Endodermal cell (in vitro differentiated cells): ENCODE data around the gene CREG1. TPM values are rescaled to one million over a fixed set of nuclear protein-coding genes. Genes with fewer than 3 reads are reported as not detected.

Experiments
- DNase-seq: peaks from one replicate; pipeline ENCODE4 v3.0.0-alpha.2; 2017
- H3K27ac ChIP-seq: 2 replicates; pipeline ENCODE4 v1.5.1; 2013; ENCODE audit warnings: mild to moderate bottlenecking, low read depth, low read length, moderate library complexity
- H3K27me3 ChIP-seq: 2 replicates; pipeline ENCODE4 v1.6.1; 2013; ENCODE audit warnings: mild to moderate bottlenecking, low read length, moderate library complexity; ENCODE audit not compliant: insufficient read depth, control insufficient read depth, poor library complexity, severe bottlenecking
- H3K36me3 ChIP-seq: 2 replicates; pipeline ENCODE4 v1.7.0; 2013; ENCODE audit warnings: mild to moderate bottlenecking, low read length, moderate library complexity; ENCODE audit not compliant: control insufficient read depth, insufficient read depth
- H3K4me1 ChIP-seq: one replicate; pipeline ENCODE4 v1.7.0; 2013; ENCODE audit warnings: low read length; ENCODE audit not compliant: control insufficient read depth, insufficient read depth
- H3K4me3 ChIP-seq: 2 replicates; pipeline ENCODE4 v1.5.1; 2013; ENCODE audit warnings: mild to moderate bottlenecking, low read length, moderate library complexity
- H3K9ac ChIP-seq: 2 replicates; pipeline ENCODE4 v1.6.1; 2013; ENCODE audit warnings: mild to moderate bottlenecking, low read length, moderate library complexity; ENCODE audit not compliant: poor library complexity, severe bottlenecking; ENCODE audit errors: extremely low read depth
- H3K9me3 ChIP-seq: 2 replicates; pipeline ENCODE4 v1.6.1; 2013; ENCODE audit warnings: mild to moderate bottlenecking, low read length, moderate library complexity; ENCODE audit not compliant: control insufficient read depth
- H3K27ac Mint-ChIP-seq: 2 replicates; pipeline ENCODE4 v1.8.0; 2020; ENCODE audit warnings: mixed read lengths
- H3K27me3 Mint-ChIP-seq: 2 replicates; pipeline ENCODE4 v1.8.0; 2021; ENCODE audit warnings: mild to moderate bottlenecking, mixed read lengths; ENCODE audit not compliant: insufficient read depth
- H3K36me3 Mint-ChIP-seq: 2 replicates; pipeline ENCODE4 v1.8.0; 2020; ENCODE audit warnings: low read depth, mixed read lengths
- H3K4me1 Mint-ChIP-seq: 2 replicates; pipeline ENCODE4 v1.8.0; 2020; ENCODE audit warnings: mixed read lengths
- H3K4me3 Mint-ChIP-seq: 2 replicates; pipeline ENCODE4 v1.8.0; 2020; ENCODE audit warnings: mild to moderate bottlenecking, moderate library complexity, mixed read lengths
- H3K9me3 Mint-ChIP-seq: 2 replicates; pipeline ENCODE4 v1.8.0; 2020; ENCODE audit warnings: mild to moderate bottlenecking, mixed read lengths
- CTCF ChIP-seq: fragments of 200-600 bp; sonication (generic); conservative IDR thresholded peaks from 2 replicates; pipeline ENCODE4 v1.5.0; 2021; ENCODE audit warnings: antibody characterized with exemption, mild to moderate bottlenecking
- WGBS, 2 experiments: methylation state at CpG; one replicate each; pipeline versions ENCODE4 v1.1.5 to v1.1.7; 2013; ENCODE audit warnings: missing lambda C conversion rate in 2 of 2, mixed read lengths in 1 of 2; ENCODE audit not compliant: insufficient coverage in 1 of 2, insufficient read length in 1 of 2; 5-methylcytosine and 5-hydroxymethylcytosine counted together
- total RNA-seq, 2 donors: library from RNA; stranded (reverse); fragmentation: NEBNext Ultra II Directional in 1 of 2; extraction: Animal tissue kit (Norgen Biotek cat#: 25700) in 1 of 2; gene quantifications; 2 replicates in 1 of 2; 3 replicates in 1 of 2; pipeline ENCODE4 v1.2.1, GENCODE V29; 2021

Gene CREG1
- total RNA-seq, 2 donors from 2014 or later: 19.0 to 19.7 TPM

GRCh38 chr1:167601442-167602383 lies 48.2 kb upstream of the CREG1 start:
- Histone ChIP-seq H3K4me1 (peaks cover 2% of the 10 kb centered on the region), H3K27me3 (no peaks in the 10 kb centered on the region), H3K9me3 (peaks cover 1% of the 10 kb centered on the region), H3K27ac (no peak overlapping the region), H3K9ac (no peak overlapping the region), H3K36me3 (no peaks in the 10 kb centered on the region), H3K4me3 (no peak overlapping the region)
- H3K36me3 Mint-ChIP-seq: no peaks in the 10 kb centered on the region
- no peak for TF ChIP-seq CTCF
- no peaks in the 10 kb centered on the region for H3K27me3 Mint-ChIP-seq
- DNase-seq: no peak
- peaks cover 7% of the 10 kb centered on the region for H3K4me1 Mint-ChIP-seq
- no peak overlapping the region for H3K27ac Mint-ChIP-seq
- H3K4me3 Mint-ChIP-seq: no peak overlapping the region
- 79 to 86% methylated on average over 5 to 8 of the region's 8 CpGs for WGBS, 2 experiments
- peaks cover 5% of the 10 kb centered on the region for H3K9me3 Mint-ChIP-seq

- peaks cover 2% of the 10 kb centered on the region for H3K4me1 ChIP-seq
- Mint-ChIP-seq H3K9me3 (no peaks in the 10 kb centered on the region), H3K27me3 (no peaks in the 10 kb centered on the region), H3K4me1 (peaks cover 7% of the 10 kb centered on the region), H3K36me3 (no peaks in the 10 kb centered on the region), H3K4me3 (no peak overlapping the region), H3K27ac (no peak overlapping the region)
- no peaks in the 10 kb centered on the region for H3K36me3 ChIP-seq
- 79 to 80% methylated on average over 4 to 5 of the region's 5 CpGs for WGBS, 2 experiments
- H3K27me3 ChIP-seq: no peaks in the 10 kb centered on the region
- H3K4me3 ChIP-seq: no peak overlapping the region
- peak; percentile 50 for TF ChIP-seq CTCF
- no peak overlapping the region for H3K27ac ChIP-seq
- H3K9ac ChIP-seq: no peak overlapping the region
- H3K9me3 ChIP-seq: no peaks in the 10 kb centered on the region
- DNase-seq: no peak
These were observed 46.5 kb upstream of the CREG1 start for GRCh38 chr1:167599957-167600581.

- WGBS, 2 experiments: 91 to 95% methylated on average over 5 to 6 of the region's 6 CpGs
- Mint-ChIP-seq H3K36me3 (no peaks in the 10 kb centered on the region), H3K4me1 (no peaks in the 10 kb centered on the region), H3K4me3 (no peak overlapping the region), H3K27ac (no peak overlapping the region), H3K9me3 (peaks cover 3% of the 10 kb centered on the region), H3K27me3 (no peaks in the 10 kb centered on the region)
- Histone ChIP-seq H3K4me1 (no peaks in the 10 kb centered on the region), H3K9me3 (no peaks in the 10 kb centered on the region), H3K9ac (no peak overlapping the region), H3K27ac (no peak overlapping the region), H3K4me3 (no peak overlapping the region), H3K27me3 (no peaks in the 10 kb centered on the region), H3K36me3 (no peaks in the 10 kb centered on the region)
- no peak for TF ChIP-seq CTCF
- no peak for DNase-seq
These were observed 41.3 kb upstream of the CREG1 start for GRCh38 chr1:167594822-167595221.
